GM21786 (cell line): ENCODE data around the gene C22orf23.

Experiments used
- ATAC-seq: cut with Tn5 transposase; IDR thresholded peaks from one replicate; pipeline ENCODE4 v1.9.1; 2021; ENCODE audit not compliant: unreplicated experiment

C22orf23 gene

DNA sequence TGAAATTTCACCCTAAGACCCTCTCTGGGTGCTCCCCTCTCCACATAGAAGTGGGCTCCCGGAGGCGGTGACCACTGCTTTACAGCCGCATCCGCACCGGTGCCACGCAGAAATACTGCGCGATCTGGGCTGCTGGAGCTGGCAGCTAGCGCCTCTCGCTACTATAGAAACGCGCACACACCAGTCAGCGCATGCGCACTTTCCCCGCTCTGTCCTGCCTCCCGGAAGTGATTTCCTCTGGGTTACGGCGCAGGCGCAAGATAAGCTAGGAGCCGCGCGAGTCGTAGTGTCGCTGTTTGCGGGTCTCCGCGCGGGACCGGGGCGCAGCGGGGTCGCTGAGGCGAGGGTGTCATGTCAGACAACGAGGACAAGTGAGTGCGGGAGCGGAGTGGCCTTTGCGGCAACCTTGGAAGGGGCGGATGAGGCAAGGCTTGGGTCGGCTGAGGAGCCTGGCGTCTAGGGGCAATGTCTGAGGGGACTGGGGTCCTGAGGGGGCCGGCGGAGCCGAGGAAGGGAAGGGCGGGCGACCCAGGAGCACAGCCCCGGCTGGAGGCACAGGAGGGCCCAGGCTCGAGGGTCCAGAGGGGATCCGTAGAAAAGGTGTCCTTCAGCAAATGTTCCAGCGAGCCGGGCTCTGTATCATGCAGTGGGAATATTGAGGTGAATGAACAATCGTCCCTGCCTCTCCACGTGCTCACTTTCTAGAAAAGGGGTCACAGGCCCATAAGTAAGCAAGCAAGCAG is at the start of gene C22orf23, which contains the start of gene POLR2F:
TSS of gene C22orf23 (minus strand) at position 165 of the 743 bp plus-strand sequence. CDS start 452 bp downstream, outside the sequence.
TSS of gene POLR2F (plus strand) at position 263 of the 743 bp plus-strand sequence. CDS start at position 352, 89 bp downstream.
- peak; percentile 82 for ATAC-seq

DNA sequence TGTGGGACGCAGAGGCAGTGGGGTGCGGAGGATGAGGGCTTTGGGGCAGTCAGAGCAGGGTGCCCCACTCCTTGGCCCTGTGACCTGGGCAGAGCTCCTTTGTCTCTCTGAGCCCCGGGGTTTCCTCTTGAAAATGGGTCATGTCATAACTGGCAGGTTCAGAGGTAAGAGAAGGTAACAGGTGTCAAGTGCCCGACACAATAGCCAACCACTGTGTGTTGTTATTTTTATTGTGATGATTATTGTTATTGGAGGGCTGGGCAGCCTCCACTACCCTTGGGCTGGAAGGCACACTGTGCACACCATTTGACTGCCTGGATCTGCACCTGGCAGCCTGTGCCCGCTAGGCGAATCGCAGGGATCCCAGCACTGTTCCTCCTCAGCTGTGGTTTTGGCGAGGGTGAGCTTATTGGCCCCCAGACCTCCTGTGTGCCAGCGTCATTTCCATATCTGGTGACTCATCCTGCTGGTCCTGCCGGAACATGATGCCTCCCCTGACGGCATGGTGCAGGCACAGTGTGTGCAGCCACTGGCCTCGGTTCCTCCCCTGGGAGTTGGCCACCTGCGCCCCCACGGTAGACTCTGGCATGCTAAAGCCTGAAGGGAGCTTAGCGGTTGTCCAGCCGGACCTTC is 46.4 kb upstream of the C22orf23 start:
- ATAC-seq: no peak

DNA sequence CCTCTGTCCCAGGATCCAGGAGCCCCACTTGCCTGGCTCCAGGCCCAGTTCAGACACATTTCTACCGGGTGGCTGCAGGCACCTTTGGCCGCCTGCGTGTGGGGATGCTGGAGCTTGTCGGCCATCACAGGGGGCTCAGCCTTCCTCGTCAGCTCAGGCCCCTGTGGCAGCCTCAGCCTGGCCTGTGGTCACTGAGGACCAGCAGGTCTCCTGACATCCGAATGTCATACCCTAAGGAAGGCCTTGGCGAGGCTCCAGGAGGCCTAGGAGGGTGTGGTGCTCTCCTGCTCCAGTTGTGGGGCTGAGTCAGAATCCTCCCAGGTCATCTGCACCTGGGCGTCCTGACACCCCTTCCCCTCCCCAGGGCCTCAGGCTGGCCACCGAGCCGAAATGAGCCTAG is 45.8 kb upstream of the C22orf23 start:
- no peak for ATAC-seq

DNA sequence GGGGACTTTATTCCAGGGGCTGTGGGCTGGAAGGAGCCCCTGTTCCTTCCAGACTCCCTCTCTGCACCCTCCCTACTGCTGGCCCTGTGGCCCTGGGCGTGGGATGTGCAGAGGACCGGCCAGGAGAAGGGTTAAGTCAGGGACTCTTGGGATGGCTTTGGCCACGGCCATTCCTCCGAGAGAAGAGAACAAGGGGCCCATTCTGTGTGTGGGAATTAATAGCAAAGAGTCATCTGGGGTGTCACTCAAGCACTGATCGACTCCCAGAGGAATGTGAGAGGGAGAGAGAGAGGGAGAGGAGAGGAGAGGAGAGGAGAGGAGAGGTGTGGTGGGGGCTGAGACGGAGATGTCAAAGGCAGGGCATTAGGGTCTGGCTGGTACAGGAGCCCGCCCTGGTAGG is 45.1 kb upstream of the C22orf23 start:
- ATAC-seq: no peak

DNA sequence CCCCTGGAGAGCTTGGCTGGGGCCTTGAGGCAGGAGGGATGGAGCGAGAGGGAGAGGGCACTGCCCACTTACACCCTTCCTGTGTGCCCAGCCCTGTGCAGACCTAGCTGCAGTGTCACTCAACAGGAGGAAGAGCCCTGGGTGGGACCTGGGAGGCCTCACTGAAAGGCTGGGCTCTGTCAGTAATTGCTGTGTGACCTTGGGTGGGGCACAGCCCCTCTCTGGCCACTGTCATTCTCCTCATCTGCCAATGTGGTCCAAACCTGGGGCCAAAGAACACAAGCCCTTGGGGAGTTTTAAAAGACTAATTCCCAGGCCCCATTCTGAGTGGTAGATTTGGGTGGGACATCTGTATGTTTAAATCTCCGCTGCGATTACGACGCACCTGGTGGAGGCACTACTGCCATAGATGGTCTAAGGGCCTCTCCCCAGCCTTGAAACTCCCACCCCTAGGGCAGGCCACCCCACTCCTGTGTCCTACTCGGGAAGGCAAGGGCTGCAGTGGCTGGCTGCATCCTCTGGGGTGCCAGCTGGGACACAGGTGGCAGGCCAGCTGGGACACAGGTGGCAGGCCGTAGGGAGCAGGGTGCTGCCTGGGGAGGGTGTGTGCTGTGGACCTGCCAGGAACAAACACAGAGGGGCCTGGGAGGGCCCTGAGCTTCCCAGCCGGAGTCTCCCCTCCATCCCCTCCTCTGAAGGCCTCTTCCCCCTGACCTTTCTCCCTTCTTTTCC is 43.3 kb upstream of the C22orf23 start:
- no peak for ATAC-seq

DNA sequence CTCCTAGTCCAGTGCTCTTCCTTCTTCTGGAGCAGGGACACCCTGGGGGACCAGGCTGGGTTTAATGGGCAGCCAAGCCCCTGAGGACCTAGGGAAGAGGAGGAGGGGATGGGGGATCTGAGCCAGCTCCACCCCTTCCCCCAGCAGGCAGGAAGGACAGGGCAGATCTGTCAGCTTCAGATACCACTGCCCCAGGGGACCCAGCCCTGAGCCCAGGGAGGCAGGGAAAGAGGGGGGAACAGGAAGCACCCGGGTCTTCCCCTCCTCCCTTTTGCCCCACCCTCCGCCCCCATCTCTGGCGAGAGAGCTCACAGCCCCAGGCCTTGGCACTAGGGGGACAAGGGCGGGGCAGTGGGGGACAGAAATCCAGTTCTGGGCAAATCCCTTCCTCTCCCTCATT is 42.7 kb upstream of the C22orf23 start:
- no peak for ATAC-seq

DNA sequence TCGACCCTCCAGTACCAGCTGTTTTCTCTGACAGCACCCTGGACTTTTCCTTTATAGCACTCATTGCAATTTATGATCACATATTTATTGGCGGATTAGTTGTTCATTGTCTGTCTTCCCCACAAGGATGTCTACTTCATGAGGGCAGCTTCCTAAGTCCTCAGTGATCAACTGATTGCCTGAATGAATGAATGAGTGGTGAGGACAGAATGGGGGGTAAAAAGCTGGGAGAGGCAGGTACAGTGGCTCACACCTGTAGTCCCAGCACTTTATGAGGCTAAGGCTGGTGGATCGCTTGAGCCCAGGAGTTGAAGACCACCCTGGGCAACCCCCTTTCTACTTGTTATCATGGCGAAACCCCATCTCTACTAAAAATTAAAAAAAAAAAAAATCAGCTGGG is 42.1 kb upstream of the C22orf23 start:
- ATAC-seq: no peak

DNA sequence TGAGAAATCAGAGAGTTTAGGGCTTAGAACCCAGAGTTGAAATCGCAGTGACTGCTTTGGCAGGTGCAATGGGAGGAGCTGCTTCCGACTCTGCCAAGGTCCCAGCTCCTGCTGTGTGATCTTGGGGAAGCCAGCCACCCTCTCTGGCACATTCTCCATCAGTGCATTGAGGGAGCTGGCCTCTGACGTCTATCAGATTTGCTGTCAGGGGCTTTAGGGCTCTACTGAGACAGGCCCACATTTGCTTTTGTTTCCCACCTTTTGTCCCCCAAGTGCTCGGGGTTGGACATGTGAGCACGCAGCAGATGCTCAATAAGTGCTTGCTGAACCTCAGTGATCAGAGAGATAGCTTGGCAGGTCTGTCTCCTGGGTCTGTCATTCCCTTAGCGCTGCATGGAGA is 41.6 kb upstream of the C22orf23 start:
- no peak for ATAC-seq

DNA sequence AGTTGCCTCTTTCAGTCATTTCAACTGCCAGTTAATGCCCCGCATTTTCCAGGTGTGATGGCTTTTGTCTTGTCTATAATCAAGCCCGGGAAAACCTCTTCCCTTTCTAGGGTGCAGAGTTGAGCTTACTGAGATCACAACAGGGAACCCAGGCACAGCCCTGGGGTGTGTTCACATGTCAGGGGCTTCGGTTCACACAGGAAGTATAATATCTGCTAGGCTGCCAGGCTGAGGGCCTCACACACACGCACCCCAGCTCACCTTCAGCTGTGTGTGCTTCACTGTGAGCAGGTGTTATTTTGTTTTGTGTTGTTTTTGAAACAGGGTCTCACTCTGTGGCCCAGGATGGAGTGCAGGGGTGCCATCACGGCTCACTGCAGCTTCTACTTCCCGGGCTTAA is 40.6 kb upstream of the C22orf23 start:
- ATAC-seq: no peak

DNA sequence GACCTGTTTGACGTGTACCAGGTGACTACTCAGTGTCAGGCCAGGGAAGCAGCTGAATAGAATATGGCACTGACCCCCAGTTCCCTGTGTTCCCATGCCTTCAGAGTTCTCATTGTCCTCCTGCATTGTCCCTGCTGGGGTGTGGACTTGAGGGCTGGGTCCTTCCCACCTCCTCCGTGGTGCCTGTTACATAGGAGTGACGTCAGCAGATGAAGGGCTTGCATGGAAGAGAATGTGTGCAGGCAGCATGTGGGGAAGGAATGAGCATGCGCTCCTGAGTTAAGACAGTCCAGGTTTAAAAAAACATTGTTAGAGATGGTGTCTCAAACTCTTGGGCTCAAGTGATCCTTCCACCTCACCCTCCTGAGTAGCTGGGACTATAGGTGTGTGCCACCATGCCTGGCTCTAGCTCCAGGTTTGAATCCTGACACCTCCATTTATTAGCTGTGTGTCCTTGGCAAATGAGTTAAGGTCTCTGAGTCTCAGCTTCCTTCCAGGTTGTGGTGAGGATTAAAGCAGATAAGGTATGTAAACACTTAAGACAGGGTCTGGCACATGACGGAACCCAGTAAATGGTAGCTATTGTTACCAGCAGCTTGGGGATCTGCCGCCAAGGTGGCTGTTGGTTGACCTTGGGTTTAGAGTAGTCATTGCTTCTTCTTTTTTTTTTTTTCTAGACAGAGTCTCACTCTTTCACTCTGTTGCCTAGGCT is 38.5 kb upstream of the C22orf23 start:
- ATAC-seq: no peak

DNA sequence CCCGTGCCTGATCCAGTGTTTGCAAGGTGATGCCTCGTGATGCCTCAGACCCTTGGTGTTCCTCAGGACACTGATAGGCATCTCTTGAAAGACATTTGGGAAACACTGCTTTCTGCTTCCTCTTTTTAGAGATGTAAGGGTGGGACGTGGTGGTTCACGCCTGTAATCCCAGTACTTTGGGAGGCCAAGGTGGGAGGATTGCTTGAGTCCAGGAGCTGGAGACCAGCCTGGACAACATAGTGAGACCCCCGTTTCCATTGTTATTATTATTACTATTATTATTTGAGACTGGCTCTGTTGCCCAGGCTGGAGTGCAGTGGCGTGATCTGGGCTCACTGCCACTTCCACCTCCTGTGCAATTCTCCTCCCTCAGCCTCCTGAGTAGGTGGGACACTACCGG is 37.5 kb upstream of the C22orf23 start:
- no peak for ATAC-seq

DNA sequence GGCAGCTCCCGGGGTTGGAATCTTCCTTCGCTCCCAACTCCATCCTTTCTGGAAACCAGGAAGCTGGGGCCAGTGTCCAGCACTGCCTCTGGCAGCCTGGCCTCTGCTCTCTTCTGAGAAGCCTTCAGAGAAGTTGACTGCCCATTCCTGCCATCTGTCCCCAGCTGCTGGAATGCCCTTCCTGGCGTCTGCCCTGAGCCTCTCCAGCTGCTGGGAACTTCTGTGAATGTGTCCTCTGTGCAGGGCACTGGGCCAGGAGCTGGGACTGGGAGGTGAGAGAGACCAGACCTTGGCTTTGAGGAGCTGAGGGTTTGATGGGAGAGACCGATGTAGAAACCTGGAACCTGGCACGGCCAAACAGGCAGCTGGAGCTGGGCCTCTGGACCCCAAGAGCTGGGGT is 36.9 kb upstream of the C22orf23 start:
- no peak for ATAC-seq

DNA sequence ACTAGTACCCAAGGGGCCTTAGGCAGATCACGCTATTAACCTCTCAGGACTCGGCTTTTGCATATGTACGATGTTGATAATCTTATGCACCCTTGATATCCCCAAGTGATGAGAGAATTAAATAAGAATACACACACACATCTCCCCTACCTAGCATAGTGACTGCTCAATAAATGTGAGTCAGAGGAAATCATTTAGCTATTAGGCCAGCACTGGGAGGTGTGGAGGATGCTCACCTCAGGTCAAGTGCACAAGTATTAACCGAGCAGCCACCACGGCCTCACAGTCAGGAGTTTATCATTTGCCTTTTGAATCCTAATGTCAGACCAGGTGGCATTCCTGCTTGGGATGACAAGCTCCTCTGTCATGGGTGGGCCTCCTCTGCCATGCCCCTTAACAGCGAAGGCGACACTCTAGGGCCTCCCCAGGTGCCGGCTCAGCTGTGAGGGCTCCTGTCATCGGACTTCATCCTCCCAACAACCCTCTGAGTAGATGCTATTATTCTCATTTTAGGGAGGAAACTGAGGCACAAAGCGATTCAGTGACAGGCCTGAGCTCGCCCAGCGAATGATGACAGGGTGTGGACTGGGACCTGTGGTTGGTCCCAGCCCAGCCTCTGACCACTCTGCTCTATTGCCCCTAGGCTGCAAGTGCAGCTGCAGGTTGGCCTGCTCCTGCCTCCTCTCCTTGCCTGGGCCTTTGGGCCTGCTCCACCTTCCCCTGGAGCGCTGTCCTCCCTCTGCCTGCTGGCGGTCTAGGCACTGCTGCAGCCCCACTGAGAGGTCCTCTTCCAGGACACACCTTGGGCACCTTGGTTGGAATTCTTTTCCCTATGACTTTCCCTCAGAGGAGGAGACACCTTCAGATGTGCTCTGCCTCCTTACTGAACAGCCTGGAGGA is 36.0 kb upstream of the C22orf23 start:
- no peak for ATAC-seq

DNA sequence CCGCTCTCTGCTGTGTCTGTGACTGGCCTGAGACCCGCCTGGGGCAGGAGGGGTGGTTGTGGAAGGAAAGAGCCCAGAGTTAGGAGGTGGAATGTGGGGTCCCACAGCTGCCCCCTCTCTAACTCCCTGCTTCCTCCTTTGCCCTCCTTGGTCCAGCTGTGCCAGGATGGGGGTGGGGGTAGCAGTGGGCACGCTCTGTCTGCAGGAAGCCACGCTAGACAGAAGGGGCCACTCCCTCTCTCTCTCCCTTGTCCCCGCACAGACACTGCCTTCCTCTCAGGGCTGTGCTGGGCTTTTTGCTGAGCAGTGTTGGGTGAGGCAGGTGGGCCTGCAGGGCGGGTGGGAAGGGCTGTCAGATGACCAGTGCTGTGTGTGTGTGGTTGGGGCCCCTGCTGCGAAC is 33.0 kb upstream of the C22orf23 start:
- no peak for ATAC-seq

DNA sequence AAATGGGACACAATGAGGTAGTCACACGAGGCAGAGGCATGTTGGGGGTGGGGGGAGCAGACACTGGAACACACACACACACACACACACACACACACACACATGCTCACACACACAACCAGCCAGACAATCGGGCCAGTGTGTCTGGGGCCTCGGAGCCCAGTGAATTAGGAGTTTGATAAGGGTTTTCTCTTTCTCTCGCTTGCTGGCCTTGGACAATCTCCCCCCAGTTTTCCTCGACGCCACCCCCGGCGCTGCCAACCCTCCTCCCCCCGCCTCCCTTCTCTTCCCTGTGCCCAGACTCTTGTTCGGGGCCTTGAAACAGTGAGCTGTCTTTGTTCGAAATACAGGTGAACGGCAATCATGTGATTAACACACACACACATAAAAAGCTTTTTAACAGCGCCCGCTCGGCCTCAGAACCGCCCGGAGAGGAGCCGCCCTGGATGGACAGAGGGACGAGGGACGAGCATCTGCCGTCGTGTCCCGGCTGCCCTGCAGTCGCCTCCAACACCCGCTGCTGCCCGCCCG is 32.4 kb upstream of the C22orf23 start:
- no peak for ATAC-seq

DNA sequence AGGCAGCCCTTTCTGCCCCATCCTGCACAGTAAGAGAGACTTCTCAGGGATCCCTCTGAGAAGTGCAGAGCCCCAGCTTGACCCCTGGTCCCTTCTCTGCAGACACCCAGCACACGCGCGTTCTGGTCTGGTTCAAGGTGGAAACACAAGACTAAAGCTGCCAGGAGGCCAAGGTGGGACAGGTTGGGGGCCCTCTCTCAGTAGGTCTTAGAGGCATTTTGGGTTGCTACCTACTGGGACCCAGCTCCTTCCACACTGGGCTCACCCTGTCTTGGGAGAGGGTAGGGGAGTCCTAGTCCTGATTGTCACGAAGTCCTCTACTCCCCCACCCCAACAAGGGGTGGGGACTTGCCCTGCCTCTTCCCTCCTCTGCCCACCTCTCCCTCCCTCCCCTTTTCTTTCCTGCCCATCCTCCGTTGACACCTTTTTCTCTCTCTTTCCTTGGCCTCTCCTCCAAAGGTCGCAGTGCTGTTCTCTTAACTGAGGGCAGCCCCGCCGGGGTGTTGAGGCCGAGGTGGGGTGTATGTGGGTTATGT is 31.7 kb upstream of the C22orf23 start:
- no peak for ATAC-seq

DNA sequence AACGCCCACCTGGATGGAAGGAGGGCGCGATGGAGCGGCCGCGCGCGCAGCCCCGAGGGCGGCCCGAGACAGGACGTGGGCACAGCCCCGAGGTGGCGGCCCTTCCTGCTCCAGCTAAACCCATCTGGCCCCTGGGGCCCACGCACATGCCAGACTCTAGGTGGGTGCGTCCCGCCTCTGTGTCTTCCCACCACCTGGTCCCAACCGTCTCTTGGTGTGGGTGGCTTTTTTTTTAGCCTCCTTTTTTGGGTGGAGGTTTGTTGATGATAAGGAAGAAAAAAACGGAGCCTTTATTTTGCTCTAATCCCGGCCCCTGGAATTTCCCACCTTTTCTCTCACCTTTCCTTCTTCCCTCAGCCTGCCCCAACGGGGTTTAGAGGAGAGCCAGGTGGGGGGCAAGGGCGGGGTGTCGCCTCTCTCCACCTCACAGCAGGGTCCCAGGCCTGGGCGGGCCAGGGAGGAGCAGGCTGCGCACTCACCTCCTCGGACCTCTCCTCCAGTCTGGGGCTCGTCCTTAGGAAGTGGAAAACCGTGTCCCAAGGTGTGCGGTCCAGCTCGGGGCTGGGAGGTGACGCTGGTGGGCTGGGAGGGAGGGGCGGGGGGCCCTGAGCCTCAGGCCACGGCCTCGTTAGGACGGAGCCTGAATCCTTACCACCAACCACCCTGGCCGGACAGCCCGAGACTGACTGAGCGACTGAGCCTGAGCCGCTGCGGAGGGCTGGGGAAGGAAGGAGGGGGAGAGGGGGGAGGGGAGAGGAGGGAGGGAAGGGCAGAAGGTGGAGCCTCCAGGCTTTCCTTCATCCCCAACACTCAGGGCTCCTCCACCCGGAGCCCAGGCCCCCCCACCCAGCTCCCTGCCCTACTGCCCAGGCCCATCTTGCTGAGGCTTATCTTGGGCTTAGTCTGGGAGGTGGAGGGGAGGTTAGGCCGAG is 30.7 kb upstream of the C22orf23 start, which contains the start of gene SOX10:
TSS of gene SOX10 (minus strand) at position 696 of the 932 bp plus-strand sequence. CDS start 771 bp downstream, outside the sequence.
- no peak for ATAC-seq
